COLO668 (cell line): ENCODE results near the gene SPCS2.
"Not testable (repeated sequence)": the region's sequence is repeated elsewhere in the genome, so short reads cannot be mapped to it uniquely, and the experiment has no call there.

Source experiments
- DNase-seq: peaks from one replicate; lab custom pipeline; 2025; ENCODE audit not compliant: unreplicated experiment; lab: John Stamatoyannopoulos, UW

SPCS2 gene

DNA sequence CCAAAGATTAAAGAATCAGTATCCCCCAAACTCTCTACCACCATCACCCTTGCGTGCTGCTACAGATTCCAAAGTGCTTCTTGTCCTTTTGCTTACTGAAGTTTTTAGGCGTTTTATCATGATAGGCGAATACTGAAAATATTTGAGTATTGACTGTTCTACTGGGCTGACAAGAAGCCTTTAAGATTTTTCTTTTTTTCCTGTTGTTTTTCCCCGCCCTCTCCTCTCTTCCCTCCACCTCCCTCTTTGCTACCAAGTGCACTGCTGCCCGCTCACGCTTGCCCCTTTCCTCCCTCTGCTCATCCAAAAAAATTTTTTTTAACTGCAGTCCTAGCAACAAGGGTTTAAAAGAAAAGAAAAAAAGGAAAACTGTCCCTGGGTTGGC is 679 bp downstream of the SPCS2 start:
- DNase-seq = no peak

DNA sequence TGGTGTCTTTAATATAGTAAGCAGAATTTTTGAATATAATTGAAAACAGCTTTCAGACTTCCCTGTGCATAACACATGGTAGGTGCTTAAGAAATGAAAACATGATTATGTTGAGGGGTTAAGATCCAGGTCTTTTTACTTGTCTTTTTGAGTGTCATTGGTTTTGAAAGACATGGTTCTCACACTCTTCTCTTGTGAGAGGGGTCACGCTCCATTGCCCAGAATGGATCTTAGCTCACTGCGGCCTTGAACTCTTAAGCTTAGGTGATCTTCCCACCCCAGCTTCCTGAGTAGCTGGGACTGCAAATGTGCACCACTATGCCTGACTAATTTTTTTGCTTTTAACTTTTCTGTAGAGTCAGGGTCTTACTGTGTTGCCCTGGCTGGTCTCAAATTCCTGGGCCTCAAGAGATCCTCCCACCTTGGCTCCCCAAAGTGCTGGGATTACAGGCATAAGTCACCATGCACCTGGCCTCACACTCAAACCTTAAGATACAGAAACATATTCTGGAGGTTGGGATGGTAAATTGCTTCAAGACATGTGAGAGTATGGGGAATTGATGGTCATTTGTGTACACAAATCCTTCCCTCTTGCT is 1.4 kb downstream of the SPCS2 start:
- no peak for DNase-seq

DNA sequence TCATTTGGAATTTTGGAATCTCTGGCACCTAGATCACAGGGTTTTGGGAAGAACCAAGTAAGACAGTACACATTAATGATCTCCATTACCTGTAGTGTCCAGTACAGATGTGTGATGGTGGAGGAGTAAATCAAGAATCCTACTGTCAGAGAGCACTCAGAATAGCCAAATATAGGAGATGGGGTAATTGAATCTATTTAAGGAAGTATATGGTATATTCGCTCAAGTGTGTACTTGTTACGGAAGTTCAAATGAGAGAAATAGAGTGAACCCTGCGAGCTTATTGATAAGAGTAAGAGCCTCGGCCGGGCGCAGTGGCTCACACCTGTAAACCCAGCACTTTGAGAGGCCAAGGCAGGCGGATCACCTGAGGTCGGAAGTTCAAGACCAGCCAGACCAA is 2.2 kb downstream of the SPCS2 start:
- no peak for DNase-seq

DNA sequence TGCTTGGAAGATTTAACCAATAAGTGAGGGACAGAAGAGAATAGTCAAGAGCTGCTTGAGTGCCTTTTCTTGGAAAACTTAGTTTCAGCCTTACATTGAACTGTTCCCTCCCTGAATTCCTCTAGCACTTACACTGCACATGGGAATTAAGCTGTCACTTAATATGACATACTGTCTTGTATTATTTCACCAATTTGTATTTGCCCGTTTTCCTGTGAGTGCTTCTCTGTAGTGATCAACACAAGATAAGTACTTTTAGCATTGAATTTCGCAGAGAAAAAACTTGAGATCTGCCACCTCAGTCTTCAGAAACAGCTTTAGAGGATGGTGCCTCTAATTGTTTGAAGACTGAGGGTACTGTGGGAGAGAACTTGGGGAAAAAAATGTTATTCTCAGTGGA is 3.7 kb downstream of the SPCS2 start:
- no peak for DNase-seq

DNA sequence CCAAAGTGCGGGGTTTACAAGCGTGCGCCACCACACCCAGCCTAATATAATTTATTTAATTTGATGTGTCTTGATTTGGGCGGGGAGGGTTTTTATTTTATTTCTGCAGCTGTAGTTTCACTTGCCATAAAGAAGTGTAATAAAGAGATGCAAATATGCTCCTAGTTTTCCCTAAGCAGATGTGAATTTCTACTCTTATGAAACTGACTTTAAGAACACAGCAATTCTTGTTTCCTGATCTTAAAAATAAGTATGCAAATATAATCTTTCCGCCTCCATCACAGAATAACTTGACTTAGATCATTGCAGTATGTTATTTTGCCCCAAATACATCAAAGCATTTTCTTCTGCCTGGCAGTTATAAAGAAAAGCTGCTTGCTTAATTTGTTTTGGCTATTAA is 4.4 kb downstream of the SPCS2 start:
- no peak for DNase-seq

DNA sequence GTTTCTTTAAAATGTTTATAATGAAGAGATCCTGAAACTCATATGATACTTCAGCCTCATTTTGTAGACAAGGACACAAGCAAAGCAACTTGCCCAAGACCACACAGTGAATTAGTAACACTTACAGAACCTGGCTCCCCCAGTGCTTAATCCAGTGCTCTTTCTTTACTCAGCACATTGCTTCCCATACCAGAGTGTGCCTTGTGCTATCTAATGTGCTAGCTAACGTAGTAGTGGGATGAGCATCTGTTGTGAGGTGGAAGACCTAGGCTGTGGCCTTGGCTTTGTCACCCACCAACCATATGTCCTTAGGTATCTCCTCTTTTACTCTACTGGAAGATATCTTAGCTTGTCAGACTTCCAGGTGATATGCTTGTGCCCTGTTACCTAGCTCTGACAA is 5.1 kb downstream of the SPCS2 start:
- no peak for DNase-seq

DNA sequence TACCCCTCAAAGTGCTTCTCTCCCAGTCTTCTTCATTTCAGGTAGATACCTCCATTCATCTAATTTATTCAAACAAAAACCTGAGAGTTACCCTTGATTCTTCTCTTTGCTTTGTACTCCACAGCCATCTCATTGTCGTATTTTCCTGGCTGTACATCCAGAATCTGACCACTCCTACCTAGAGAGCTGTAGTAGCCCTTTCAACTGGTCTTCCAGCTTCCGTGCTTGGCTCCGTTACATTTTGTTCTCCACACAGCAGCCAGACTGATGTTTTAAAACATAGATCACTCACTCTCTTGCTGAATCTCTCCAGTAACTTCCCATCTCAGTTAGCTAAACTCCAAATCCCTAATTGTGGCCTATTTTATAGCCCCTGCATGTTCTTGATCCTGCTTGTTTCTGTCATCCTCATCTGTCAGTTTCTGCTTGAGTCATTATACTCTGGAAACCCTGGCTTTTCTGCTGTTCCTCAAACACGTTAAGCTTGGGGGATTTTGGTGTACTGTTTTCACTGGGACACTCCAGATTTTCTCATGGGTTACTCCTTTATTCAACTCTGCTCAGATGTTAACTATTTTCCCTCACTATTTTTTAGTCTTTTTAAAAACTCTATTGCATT is 7.4 kb downstream of the SPCS2 start:
- DNase-seq = no peak

DNA sequence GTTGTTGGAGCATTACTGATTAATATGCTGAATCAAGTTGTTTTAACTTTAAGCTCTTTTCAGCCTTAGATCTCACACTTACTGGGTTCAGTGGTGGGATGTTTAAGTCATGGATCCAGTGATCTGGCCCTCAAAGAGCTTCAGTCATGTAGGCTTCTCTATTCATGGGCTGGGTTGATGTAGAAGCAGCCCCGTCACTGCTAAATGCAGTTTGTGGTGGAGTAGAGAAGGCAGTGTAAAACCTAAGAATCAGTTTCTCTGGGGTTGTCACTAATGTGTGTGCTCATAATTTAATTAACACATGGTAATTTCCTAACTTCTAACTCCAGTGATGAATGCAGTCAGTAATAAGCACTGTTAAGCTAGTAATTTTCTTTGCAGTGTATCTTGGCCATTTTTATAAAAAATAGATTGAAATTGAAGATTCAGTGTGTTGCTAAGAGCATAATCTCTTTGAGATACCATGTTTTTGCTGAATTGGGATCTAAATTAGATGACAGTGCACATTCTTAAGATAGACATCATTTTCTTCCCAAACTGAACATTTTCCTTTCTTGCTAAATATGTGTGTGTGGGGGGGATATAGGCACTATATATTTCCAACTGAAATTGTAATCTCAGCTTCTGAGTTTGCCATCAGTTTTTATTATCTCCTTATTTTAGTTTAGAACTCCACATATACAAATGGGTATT is 9.0 kb downstream of the SPCS2 start:
- no peak for DNase-seq

DNA sequence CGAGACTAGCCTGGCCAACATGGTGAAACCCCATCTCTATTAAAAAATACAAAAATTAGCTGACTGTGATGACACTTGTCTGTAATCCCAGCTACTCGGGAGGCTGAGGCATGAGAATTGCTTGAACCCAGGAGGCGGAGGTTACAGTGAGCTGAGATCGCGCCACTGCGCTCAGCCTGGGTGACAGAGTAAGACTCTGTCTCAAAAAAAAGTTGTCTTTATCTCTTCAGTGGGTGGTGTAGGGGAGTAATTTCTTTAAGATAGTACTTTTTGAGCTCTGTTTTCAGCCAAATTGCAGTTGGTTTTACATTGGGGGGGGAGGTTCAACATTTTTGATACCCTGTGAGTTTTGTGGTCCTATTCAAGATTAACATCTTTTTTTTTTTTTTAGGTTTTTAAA is 11.1 kb downstream of the SPCS2 start:
- DNase-seq = not testable (repeated sequence)

DNA sequence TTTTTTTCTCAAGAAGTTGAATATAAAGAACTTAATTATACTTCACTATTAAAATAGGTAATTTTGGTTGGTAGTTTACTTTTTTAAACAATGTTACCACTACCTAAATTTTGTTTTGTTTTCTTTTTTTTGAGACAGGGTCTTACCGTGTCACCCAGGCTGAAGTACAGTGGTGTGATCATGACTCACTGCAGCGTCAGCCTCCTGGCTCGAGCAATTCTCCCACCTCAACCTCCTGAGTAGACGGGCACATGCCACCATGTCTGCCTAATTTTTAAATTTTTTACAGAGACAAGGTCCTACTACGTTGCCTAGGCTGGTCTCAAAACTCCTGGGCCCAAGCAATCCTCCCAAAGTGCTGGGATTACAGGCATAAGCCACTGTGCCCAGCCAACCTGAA is 17.6 kb downstream of the SPCS2 start:
- DNase-seq = no peak

DNA sequence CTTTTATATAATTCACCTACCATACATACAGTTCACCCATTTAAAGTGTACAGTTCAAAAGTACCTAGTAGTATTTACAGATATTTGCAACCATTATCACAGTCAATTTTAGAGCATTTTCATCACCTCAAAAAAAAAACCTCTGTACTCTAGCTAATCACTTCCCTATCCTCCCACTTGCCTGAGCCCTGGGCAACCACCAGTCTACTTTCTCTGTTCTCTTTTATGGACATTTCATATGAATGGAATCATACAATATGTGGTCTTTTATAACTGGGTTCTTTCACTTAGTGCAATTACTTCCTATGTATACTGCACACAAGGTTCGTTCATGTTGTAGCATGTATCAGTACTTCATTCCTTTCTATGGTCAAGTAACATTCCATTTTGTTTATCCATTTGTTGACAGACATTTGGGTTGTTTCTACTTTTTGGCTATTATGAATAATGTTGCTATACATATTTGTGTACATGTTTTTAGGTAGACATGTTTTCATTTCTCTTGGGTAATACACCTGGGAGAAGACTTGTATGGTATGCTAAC is 21.9 kb downstream of the SPCS2 start:
- no peak for DNase-seq

DNA sequence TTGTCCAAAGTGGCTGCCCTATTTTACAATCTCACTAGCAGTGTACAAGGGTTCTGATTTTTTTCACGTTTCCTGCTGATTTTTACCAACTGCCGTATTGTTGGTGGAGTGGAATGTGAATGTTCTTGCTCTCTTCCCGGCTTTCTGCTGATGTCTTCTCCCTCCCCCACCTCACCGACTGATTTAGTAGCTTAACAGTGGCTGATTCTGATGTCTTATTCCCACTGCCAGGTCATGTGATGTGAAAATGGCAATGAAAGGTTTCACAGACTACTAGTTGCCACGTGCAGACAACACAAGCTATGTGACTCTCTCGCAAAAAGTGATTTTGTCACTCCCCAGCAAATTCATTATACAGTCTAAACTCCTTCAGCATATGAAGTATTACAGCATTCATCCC is 22.4 kb downstream of the SPCS2 start:
- DNase-seq = no peak

DNA sequence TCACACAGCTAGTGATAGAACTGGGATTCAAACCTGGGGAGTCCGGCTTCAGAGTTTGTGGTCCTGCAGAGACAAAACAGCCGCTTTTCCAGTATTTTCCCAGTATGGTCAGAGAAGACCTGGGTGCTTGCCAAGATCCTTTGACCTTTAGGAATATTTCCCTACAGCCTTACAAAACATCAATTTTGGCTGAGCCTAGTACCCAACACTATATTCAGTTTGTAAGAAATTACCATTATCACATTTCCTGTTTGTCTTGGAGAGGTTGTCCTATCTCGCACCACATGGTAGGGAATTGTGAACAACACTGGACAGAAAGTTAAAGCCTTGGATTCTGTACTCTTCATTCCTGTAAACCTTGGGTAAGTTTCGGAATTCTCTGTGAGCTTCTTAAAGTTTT is 29.0 kb downstream of the SPCS2 start:
- DNase-seq = no peak

DNA sequence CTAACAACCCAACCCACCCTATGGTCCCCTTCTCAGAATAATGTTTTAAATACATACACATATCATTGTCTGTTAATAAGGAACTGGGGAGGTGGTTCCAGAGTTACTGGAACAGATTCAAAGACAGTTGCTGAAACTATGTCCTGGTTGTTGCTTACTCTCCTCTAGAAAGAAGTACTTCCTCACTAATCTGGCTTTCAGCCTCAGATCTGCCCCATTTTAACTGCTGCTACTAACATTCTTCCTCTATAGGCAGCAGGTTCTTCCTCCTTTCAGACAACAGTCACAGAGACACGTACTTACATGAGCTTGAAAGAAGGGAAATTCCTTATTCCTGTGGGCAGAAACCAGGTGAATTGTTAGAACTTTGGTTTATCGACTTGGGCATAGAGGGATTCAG is 31.6 kb downstream of the SPCS2 start:
- no peak for DNase-seq

DNA sequence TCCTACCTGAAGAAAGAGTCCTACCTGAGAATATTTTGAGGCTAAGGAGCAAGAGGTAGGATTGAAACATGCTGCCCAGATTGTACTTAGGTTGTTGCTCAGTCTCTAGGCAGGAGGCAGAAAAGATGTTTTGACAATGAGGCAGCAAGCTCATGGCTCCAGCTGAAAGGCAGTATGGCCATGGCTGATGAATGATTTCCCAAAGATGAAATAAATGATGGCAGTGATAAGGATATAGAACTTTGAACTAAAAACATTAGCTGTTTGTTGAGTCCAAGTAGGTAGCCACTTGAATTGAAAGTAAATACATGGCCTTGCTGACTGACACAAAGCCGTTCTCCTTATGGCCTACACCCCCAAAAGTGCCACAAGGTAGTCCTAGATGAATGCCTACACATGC is 32.8 kb downstream of the SPCS2 start:
- DNase-seq = no peak

DNA sequence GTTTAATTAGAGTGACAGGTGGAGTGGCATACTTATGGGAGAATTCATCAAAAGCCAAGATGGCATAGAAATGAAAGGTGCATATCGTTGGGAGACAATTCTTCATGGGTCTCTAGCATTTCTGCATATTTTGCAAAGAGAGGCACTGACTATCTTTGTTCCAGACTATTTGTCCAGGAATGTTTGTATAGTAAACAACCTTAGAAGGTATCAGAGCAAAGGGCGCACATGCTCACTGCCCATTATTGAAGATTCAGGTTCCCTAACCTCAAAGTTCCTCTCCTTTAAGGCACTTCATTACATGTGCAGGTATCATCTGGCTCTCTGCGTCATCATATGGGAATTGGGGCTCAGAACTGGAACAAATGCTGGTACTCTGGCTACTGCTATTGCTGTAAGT is 35.0 kb downstream of the SPCS2 start:
- no peak for DNase-seq

DNA sequence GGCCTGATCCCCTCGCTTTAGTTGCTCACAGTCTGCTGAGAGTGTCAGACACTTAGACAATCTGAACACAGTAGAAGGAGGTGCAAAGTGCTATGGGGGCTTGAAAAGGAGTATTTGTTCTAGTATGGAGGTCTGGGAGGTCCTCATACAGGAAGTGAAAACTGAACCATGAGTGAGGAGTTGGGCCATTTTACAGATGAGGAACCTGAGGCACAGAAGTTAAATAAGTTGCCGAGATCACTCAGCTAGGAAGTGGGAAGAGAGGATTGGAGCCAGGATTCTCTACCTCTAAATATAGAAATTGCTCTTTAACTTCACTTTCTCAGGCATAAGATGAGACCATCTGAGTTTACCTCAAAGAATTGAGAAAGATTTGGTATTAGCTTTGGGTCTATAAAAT is 35.7 kb downstream of the SPCS2 start:
- DNase-seq = no peak

DNA sequence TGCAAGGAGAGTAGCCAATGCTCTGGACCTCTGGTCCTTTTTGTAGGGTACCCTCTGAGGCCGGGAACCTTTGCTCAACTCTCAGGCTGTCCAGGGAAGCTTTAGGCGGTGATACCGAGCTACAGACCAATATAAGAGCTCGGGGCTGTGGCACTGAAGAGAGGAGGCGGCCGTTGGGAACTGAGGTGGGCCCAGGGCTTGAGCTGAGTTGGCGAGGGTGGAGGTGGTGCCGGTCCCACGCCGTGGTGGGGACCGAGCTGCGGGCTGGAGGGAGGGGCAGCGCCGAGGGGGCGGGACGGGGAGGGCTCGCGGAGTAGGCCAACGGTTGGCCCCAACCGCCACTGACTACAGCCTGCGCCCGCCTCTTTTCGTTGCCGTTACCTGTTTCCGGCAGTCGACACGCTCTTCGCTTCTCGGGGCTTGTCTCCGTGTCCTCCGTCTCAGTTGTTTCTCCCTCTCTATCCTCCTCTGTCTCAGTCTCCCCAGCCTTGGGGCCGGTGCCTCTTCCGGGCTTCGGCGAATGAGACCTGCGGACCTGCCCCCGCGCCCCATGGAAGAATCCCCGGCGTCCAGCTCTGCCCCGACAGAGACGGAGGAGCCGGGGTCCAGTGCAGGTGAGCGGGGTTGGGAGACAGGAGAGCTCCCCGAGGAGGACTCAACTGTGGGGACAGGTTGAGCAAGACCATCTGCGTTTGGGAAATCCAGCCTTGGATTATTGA is 39.6 kb downstream of the SPCS2 start, which contains the start of gene NEU3:
NEU3 (plus strand) TSS at position 393 of the 719 bp plus-strand sequence; CDS start at position 521, 128 bp downstream.
- DNase-seq = peak; percentile 63

DNA sequence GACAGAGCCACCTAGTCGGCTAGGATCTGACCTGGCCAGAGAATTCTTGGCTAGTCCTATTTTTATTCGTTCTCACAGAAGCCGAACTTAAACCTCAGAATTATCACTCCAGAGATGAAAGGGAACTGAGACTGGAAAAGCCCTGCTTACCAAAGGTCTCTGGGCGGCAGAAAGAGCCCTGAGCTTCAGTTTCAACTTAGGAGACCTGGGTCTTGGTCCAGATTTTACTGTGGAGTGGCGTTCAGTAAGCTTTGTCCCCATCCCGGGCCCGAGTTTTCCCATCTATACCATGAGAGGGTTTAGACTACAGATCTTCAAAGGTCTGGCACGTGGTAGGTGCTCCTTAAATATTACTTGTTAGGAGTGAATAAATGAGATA is 40.2 kb downstream of the SPCS2 start:
- DNase-seq = no peak

DNA sequence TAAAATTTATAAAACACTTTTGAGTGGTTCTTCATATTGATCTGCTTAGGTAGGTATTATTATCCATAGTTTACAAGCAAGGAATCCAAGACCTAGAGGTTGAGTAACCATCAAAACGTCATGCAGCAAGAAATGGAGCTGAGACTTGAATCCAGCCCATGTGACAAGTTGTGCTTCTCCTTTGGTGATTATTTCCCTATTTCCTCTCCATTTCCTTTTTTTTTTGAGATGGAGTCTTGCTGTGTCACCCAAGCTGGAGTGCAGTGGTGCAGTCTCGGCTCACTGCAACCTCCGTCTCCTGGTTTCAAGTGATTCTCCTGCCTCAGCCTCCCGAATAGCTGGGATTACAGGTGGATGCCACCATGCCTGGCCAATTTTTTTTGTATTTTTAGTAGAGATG is 41.1 kb downstream of the SPCS2 start:
- DNase-seq = not testable (repeated sequence)

DNA sequence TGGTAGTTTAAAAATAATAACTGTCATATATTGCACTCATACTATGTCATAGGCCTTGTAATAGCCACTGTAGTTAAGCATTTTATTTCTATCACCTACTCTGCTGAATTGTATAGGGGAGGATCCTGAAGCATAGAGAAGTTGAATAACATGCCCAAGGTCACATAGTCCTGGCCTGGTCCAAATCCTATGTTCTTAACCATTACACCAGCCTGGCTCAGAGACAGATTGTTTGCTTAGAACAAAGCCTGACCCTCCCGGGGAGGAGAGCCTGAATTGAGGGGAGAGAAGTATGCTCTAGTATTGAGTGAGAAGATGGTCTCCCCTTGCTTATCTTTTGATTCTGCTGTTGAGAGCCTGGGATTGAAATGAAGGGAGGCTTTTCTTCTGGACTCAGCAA is 41.9 kb downstream of the SPCS2 start:
- no peak for DNase-seq

DNA sequence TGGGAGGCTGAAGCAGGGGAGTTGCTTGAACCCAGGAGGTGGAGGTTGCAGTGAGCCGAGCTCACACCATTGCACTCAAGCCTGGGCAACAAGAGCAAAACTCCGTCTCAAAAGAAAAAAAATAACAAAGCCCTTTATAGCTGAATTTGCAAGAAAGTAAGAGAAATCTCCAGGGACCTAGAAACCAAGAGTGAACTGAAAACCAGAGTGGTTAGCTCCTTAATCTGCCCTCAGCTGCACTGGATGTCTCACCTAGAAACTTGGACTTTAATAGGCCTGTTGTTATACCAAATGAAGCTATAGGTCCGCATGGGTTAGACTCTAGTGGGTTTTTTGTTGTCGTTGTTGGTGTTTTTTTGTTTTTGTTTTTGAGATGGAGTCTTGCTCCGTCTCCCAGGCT is 43.8 kb downstream of the SPCS2 start:
- DNase-seq = no peak
